NAMALWA (cell line): Measurements from ENCODE around the gene PAM16.

ENCODE experiments used
- DNase-seq: peaks from one replicate; pipeline ENCODE4 v3.0.0-alpha.2; 2015; ENCODE audit warnings: low spot score

Gene PAM16

DNA sequence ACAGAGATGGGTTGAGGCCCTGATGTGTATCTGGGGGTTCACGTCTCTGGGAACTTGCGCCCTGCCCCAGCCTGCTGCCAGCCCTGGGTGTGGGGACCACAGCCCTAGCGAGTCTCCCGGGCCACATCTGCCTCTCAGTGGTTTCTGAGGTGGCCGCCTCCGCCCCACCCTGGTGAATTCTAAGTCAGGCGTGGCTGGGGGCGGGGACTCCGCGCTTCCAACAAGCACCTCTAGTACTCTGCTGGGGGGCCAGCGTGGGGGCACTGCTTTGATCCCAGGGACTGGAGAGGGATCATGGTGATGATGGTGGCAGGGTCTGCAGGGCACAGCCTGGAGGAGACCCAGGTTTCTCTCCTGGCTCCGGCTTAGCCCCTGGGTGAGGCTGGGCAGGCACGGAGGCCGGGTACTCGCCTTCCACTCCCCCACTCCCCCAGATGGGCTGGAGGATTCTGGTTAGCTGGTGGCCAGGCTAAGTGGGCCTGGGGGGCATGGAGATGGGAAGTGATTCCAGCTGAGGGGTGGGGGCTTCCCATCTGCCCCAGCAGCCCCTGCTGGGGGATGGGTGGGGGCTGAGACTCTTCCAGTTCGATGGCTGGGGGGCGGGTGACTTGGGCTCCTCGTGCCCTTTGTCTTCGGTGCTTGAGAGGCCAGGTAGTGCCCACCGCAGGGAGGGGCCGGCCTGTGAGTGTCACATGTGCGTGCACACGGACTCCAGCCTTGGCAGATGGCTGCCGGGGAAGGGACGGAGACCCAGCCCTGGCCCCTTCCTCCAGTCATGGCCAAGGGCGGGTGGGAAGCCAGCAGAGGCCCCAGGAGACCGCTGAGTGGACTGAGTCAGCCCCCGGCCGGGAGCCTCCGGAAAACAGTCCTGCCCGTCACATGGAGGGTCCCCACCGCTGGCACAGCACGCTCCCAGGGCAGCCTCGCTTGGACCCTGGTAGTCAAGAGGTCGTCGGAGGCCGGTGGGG lies 31.4 kb downstream of the PAM16 start:
- peak; percentile 71 for DNase-seq

DNA sequence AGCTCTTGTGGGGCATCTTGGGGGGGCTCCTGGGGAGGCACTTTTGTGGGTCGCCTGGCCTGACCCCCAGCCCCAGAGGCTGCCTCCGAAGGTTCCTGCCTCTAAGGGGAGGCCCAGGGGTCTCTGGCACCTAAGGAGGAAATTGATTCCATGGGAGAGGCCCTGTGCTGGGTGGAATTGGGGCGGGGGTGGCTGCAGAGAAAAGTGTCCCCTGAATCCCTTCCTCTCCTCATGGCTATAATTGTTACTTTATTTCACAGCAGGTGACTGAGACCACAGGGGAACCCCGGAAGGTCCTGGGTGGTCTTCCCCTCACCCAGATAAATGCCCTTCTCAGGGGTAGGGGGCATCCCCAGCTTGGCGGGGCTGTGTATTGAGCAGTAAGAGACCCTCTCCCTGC lies 32.2 kb downstream of the PAM16 start:
- no peak for DNase-seq

DNA sequence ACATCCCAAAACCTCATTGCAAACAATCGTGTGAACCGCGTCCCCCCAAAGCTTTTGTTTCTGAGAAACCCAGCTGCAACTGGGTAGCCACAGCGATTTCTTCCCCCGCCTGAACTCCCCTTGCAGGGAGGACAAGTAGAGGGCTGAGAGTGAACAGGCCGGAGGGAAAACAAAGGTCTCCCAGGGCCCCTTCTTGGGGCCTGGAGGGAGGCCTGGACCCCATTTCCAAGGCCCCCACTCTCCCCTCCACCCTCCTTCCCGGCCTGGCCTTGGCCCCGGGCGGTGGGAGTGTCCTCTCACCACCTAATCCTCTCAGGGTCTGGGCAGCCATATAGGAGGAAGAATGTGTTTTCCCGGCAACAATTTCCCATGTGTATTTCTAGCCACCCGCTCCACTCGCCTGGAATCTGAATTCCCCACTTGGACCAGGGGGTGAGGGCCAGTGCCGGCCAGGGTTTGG lies 32.6 kb downstream of the PAM16 start:
- DNase-seq = no peak

DNA sequence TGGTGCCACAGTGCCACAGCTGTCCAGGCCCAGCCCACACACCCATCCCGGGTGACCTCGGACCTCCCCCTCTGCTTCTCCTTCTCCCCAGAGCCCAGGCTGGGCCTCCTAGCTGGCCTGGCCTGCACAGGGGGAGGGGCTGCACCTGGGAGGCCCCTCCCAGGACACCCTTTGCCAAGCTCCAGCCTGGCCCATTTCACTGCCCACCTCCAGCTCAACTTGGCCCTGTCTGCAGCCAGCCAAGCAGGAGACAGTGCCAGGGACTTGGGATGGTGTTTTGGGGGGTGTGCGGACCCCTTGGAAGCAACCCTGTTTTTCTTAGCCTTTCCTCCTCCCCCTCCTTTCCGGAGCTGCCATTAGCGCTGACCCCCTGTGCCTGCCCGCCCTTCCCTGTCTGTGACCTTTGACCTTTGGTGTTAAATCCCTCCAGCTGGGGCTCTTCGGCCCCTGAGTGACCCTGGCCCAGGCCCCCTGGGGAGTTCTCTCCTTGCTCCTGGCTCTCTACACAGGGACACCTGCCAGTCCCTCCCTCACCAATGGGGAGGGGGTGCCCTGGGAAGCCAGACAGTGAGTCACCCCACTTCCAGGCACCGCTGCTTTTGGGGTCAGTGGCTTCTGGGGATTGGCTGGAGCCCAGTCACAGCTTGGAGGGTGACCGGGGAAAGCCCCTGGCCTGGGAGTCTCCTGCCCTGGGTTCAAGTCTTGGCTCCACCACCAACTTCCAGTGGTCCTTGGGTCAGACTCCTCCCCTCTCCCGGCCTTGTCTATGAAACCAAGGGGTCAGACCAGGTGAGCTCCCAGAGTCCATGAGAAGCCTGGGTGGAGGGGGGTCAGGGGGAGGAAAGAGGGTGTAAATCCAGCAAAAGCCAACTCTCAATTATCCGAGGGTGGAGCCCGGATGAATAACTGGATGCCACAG lies 33.3 kb downstream of the PAM16 start:
- DNase-seq = no peak

DNA sequence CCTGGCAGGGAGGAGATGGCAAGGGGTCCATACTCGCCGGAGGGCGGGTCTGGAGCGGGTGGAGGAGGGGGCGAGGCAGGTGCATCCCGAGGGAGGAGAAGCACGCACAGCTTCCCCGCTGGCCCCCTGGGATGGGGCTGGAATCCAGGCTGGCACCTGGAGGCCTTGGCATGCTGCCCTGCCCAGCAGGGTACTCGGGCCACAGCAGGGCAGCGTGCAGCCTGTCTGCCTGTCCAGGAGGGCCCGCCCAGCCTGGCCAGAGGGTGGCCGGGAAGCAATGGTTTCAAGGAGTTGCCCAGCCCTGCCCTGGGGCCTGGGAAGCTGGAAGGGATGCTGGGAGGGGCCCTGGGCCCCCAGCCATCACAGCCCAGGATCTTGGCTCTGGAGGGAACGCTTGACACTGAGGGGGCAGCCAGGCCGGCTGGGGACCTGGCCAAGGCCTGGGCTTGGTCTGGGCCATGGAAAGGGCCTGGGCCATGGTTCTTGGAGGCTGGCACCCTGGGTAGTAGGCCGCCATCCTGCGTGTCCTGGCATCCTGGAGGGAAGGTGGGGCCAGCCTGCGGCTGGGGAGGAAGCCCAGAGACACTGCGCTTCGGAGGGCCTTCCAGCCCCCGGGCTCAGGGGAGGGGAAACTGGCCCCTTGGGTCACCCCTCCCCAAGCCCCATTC lies 34.1 kb downstream of the PAM16 start:
- DNase-seq = no peak

DNA sequence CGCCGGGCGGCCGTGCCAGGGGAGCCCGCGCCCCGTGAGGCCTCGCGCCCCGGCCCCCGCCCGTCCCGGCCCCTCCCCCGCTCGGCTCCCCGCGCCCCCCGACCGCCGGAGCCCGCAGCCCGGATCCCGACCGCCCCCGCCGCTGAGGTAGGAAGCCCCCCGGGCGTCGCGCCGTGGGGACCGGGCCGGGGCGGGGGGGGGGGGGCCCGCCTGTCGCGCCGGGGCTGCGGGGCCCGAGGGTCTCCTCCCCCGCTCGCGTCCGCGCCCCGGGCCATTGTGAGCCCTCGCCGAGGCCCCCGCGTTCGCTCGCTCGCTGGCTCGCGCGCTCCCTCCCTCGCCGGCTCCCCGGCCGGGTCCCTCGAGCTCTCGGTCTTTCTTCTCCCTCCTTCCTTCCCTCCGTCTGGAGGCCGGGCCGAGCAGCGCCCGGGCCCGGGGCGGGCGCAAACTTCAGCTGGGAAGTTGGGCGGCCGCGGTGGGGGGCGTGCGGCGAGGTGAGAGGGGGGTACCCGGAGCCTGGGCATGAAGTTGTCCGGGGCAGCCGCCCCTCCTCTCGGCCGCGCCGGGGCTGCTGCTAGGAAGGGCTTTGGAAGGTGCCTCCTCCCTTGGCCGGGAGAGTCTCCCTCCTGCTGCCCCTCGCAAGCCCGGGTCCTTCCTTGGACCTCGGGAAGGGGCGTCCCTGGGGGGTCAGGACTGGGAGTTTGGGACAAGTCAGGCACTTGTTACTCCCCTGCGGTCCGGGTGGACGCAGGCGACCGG lies 34.8 kb downstream of the PAM16 start:
- no peak for DNase-seq

DNA sequence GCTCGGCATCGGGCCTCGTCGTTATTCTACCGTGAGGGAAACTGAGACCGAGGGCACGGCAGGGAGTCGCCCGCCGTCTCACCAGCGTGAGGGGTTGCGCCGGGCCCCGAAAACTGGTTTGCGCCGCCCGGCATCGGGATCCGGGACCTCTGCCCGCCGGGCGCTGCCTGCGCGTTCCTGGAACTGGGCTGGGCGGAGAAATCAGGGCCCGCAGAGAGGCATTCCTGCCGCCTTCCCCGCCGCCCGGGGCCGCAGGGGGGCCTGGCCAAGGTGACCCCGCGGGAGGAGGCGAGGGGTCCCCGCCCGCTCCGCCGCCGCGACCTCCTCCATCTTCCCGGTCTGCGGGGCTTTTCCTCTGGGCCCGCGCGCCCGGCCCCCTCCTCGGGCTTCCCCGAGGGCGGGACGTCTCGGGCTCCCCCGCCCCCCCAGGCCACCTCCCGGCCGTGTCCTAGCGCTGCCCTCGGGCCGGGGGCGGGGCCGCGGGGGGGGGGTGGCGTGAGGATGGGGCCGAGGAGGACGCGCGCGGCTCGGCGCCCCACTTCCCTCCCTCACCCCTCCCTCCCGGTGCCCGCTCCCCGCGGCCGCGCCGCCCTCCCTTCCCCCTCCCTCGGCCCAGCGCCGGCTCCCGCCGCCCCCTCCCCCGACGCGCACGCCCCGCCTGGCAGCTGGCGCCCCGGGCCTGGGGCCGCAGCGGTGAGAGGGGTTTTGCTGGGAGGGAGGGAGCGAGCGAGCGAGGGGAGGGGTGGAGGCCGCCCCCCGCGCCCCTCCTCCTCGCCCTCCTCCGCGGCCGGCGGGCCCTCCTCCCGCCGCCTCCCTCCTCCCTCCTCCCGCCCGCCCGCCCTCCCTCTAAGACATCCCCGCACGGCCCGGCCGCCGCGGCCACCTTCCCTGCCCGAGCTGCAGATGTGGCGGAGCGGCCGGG lies 35.7 kb downstream of the PAM16 start, which contains the start of gene GLIS2:
Gene GLIS2 (plus strand): TSS at position 882 of the 922 bp plus-strand sequence. CDS start 16,214 bp downstream, outside the sequence.
- DNase-seq = peak; percentile 57

DNA sequence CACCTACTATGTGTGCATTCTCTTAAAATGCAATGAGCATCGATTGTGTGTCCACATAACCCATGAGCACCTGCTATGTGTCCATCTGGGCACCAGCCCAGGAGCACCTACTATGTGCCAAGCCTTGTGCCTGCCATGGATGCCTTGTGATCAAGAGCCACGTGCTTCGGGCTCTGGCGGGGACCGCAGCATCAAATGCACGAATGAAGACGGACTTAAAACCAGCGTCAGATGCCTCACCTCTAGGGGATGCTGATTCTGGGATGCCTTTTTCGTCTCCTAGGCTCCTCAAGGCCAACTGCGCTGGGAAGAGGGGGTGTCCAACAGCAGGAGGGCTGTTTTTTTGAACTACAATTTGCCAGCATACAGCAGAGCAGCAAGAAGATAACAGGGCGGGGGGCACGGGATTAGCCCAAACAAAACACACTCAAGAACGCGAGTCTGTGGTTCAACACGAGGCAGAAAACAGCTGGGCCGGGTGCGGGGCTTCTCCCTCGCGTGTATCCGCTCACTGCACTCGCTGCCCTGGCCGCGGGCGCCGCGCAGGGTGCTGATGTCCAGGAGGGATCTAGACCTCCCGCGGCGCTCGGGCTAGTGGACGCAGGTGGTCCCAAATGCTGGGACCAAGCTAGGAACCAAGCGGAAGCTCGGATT lies 36.5 kb downstream of the PAM16 start:
- peak; percentile 53 for DNase-seq

DNA sequence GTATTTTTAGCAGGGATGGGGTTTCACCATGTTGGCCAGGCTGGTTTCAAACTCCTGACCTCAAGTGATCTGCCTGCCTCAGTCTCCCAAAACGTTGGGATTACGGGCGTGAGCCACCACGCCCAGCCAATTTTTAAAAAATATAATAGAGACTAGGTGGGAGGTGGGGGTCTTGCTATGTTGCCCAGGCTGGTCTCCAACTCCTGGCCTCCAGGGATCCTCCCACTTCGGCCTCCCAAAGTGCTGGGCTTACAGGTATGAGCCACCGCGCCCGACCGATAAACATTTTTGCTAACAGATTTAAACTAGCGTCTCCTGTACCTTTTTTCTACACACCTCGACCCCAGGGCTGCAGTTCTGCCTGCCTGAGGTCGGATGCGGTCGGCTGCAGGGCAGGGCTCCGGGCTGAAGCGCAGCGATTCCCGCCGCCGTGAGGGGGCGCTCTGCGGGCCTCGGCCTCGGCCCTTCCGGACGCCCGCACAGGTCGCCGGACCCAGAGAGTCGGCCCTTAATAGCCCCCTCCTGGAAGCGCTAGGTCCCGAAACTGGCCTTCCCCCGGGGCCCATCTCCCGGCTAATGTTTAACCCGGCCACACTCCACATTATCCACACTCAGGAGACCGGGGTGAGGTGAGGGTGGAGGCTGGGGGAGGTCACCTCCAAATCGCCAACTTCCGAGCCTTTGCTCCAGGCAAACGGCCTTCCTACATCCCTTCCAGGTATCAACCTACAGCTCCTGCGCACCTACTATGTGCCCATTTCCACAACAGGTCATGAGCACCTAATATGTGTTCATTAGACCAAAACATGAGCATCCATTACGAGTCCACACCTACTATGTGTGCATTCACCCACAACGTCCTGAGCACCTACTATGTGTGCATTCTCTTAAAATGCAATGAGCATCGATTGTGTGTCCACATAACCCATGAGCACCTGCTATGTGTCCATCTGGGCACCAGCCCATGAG lies 37.3 kb downstream of the PAM16 start:
- DNase-seq = peak; percentile 52

DNA sequence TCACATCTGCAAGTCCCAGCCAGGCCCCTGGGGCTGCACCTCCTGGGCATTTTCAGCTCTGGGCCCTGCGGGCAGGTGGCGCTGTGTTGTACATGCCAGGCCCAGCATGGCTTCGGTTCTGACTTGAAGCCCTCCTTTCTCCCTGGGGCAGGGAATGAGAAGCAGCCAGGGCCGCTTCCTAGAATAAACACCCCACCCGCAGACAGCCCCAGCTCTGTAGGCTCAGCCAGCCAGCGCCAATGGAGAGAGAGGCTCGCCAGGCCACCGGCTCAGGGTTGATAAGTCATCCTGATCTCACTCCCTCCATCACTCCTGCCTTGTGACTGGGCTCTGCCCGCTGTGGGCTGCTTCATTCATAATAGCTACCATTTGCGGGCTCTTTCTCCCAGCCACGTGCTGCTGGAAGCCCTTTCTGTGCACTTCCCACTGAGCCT lies 41.3 kb downstream of the PAM16 start:
- peak; percentile 90 for DNase-seq

DNA sequence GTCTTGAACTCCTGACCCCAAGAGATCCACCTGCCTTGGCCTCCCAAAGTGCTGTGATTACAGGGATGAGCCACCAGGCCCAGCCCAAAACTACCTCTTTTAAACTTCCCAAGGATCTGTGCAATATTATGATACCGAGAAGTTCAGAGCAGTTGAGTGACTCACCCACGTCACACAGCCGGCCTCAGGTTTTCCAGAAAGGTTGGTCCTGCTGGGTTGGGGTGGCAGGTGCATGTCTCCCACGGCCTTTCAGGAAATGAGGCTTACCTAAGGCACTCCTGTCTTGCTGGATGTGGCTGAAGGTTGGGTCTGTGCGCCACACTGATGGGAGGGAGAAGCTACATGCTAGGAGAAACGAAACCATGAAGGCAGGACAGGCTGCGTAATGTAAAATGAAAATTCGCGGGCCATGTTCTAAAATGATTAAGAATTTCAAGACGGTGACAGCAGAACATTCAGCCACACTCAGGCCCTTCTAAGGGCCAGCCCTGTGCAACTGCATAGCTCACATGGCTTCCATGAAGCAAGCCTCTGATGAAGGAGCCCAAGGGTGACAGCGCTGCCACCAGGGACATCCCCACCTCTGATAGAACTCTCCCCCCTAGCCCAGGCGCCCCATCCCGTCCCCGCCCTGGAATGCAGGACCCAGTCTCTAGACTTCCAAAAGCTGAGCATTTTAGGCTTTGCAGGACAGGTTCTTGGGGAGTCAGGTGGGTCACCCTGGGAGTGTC lies 41.9 kb downstream of the PAM16 start:
- no peak for DNase-seq

DNA sequence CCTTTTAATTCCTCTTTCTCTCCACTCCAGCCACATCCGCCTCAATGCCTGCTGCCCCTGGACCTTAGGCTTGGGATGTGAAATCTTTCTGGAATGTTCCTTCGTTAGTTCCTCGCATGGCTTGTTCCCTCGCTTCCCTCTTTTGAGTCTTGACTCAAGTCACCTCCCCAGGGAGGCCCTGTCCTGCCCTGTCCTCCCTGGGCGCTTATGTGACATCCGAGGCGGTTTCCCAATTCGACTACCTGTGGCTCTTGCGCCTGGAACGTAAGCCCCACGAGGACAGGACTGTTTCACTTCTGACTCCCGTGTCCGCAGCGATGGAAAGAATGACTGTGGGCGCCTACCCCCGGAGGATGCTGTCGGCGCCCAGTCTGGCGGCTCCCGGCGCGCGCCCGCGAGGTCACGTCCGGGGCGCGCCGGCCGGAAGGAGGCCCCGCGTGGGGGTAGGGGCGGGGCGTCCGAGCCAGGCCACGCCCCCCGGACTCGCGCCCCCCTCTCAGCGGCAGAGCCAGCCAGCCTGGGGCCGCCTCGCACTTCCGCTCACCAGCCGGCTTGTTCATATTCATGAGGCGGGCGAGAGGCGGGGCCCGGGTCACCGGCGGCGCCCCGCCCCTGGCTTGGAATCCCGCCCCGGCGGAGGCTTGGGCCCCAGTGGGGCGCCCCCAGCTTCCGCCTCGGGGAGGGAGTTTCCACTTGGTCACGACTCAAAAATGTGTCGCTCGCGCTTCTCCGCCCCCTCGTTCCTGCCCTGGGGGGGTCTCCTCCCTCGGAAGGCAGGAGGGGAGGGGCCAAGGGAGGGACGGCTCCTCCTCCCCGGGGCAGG lies 43.7 kb downstream of the PAM16 start:
- DNase-seq = peak; percentile 98

DNA sequence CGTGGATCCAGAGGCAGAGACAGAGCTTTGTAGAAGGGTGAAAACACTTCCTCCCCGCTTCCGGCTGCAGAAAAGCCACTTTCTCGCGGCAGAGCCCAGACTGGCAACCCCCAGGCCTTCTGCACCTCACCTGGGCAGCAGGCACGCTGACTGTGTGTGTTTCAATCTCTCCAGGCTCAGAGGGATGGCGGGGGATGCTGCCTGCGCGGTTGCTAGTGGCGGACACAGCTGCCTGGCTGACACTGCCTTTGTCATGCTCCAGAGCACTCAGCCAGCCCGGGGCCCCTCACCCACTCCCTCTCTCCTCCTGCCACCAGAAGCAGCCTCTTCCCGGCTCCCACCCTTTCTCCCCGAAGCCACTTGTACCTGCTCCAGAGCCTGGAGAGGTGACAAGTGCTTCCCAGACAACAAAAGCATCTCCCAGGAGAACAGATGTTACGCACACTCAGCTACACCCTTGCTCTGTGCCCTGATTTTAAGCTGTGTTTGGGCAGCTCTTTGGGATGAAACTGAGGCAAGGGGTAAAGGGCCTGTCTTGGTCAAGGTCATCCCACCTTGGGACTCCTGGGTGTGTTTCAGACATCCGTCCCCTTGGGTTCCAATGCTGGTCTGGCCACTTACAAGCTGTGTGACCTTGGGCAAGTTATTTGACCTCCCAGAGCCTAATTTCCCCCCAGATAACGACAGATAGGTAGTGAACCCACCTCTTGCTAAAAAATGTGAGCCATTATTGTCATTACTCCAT lies 44.5 kb downstream of the PAM16 start:
- DNase-seq = peak; percentile 79

DNA sequence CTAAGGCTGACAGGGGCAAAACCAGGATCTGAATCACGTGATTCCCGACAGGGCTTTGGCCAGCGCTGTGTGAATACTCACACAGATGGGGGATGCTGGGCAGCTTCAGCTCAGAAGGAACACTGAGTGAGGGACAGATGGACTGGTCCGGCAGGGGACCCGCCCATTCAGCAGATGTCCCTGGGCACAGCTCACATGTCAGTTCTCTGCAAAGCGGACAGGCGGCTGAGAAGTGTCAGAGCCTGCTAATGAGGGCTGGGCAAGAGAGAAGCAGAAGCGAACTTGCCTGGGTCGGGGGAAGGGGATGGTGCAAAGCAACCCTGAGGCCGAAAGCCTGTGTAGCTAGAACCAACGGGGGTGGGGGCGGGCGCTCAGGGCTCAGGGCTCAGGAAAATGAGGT lies 47.1 kb downstream of the PAM16 start:
- DNase-seq = no peak

DNA sequence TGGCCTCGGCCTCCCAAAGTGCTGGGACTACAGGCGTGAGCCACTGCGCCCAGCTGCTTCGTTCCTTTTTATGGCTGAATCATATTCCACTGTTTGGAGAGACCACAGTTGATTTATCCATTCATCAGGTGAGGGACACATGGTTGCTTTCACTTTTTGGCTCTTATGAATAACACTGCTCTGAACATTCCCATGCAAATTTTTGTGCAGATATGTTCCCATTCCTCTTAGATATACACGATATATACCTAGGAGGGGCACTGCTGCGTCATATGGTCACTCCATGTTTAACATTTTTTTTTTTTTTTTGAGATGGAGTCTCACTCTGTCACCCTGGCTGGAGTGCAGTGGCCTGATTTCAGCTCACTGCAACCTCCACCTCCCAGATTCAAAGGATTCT lies 49.2 kb downstream of the PAM16 start:
- no peak for DNase-seq

DNA sequence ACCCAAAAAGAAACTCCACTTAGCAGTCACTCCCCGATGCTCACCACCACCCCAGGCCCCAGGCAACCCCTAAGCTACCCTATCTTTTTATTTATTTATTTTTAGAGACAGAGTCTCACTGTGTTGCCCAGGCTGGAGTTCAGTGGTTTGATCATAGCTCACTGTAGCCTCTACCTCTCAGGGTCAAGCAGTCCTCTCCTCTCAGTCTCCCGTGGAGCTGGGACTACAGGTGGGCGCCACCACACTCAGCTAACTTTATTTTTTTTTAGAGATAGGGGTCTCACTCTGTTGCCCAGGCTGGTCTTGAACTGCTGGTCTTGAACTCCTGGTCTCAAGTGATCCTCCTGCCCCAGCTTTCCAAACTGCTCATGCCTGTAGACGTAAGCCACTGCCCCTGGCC lies 49.9 kb downstream of the PAM16 start:
- no peak for DNase-seq
